ENCODE measurements around the gene CALHM5.

DNA sequence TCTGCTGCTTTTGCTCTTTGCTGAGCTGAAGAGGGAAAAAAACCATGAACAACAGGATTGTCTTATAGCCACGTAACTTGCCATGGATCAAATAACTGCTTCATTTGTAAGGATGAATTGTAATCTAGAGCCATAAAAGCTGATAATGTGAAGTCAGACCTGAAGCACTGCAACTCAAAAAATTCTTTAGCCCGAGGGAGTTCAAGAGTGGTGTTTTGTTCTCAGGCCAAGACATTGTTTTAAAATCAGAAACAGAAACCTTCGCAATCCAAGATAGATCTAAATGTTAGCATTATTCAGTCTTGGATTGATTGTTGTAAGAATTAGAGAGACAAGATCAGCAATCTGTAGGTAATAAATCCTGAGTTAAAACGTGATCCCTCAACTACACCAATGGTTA is 34.2 kb downstream of the CALHM5 start, which contains the start of gene TRAPPC3L:
- TF ChIP-seq POLR2A (IDR thresholded peaks at IDR 0.05) = no peak
- no peak for TF ChIP-seq CTCF (IDR thresholded peaks at IDR 0.05)

Data from vagina (tissue), 2 donors.